ENCODE data around the gene ANKRD61.

Gene ANKRD61

GRCh38 chr7:6020371-6021286 lies 10.5 kb upstream of the ANKRD61 start:
- no peak for DNase-seq (ENCODE audit: low spot score)
- H2AFZ ChIP-seq (ENCODE audit: low read length), result no peak overlapping the region
- no peaks in the 10 kb centered on the region for H3K27me3 ChIP-seq (ENCODE audit: control insufficient read depth in 3 of 3, insufficient read depth in 3 of 3, low read depth in 1 of 3, low read length in 3 of 3)
- H3K18ac ChIP-seq (ENCODE audit: low read length), result no peak overlapping the region
- no peak overlapping the region for H3K9ac ChIP-seq (ENCODE audit: low read depth, low read length, poor library complexity)
- H2BK12ac ChIP-seq (ENCODE audit: low read length), result no peak overlapping the region
- H3K27ac ChIP-seq (replicated peaks; ENCODE audit: low read length), result no peak overlapping the region
- H3K79me1 ChIP-seq (ENCODE audit: low read depth, low read length), result no peaks in the 10 kb centered on the region
- no peak overlapping the region for H2BK15ac ChIP-seq (ENCODE audit: low read length)
- no peak overlapping the region for H3K14ac ChIP-seq (ENCODE audit: low read length)
- no peak overlapping the region for H3K4ac ChIP-seq (ENCODE audit: low read length)
- no peak overlapping the region for H3K4me2 ChIP-seq (ENCODE audit: insufficient read depth, low read length, poor library complexity, severe bottlenecking)
- WGBS, 2 donors (ENCODE audit: extremely low coverage in 2 of 2, insufficient read length in 2 of 2, insufficient replicate concordance in 1 of 2), result no CpG with 5 or more reads among the region's 11 CpGs
- peaks cover 57 to 99% of the 10 kb centered on the region in 2 donors for H3K36me3 ChIP-seq (replicated peaks in 1 of 2; ENCODE audit: control insufficient read depth in 2 of 2, insufficient read depth in 2 of 2, low read length in 2 of 2)
- no peaks in the 10 kb centered on the region for H3K9me3 ChIP-seq (replicated peaks in 1 of 2; ENCODE audit: control insufficient read depth in 2 of 2, insufficient read depth in 1 of 2, low read depth in 1 of 2, low read length in 2 of 2)
- H3K23ac ChIP-seq (ENCODE audit: low read depth, low read length, poor library complexity), result no peak overlapping the region
- no peak overlapping the region for H4K91ac ChIP-seq (ENCODE audit: low read depth, low read length, poor library complexity)
- H4K8ac ChIP-seq (ENCODE audit: low read depth, low read length), result no peak overlapping the region
- H3K4me1 ChIP-seq (ENCODE audit: control insufficient read depth in 2 of 2, insufficient read depth in 1 of 2, low read depth in 1 of 2, low read length in 2 of 2), result no peaks in the 10 kb centered on the region
- no peak overlapping the region for H2BK5ac ChIP-seq (ENCODE audit: low read length)
- H2BK120ac ChIP-seq (ENCODE audit: low read depth, low read length), result no peak overlapping the region
- H3K4me3 ChIP-seq (ENCODE audit: low read length in 2 of 2), result no peak overlapping the region
- no peak overlapping the region for H2AK5ac ChIP-seq (ENCODE audit: low read depth, low read length)

- Histone ChIP-seq H3K4me1 (ENCODE audit: control insufficient read depth in 2 of 2, insufficient read depth in 1 of 2, low read depth in 1 of 2, low read length in 2 of 2) (no peaks in the 10 kb centered on the region), H2BK12ac (ENCODE audit: low read length) (no peak overlapping the region), H2BK120ac (ENCODE audit: low read depth, low read length) (no peak overlapping the region), H2BK5ac (ENCODE audit: low read length) (no peak overlapping the region), H3K18ac (ENCODE audit: low read length) (no peak overlapping the region), H2AK5ac (ENCODE audit: low read depth, low read length) (no peak overlapping the region), H2AFZ (ENCODE audit: low read length) (no peak overlapping the region), H3K9me3 (replicated peaks in 1 of 2; ENCODE audit: control insufficient read depth in 2 of 2, insufficient read depth in 1 of 2, low read depth in 1 of 2, low read length in 2 of 2) (no peaks in the 10 kb centered on the region), H2BK15ac (ENCODE audit: low read length) (no peak overlapping the region), H3K79me1 (ENCODE audit: low read depth, low read length) (no peaks in the 10 kb centered on the region), H3K23ac (ENCODE audit: low read depth, low read length, poor library complexity) (no peak overlapping the region), H3K14ac (ENCODE audit: low read length) (no peak overlapping the region), H4K91ac (ENCODE audit: low read depth, low read length, poor library complexity) (no peak overlapping the region), H3K4me2 (ENCODE audit: insufficient read depth, low read length, poor library complexity, severe bottlenecking) (no peak overlapping the region), H4K8ac (ENCODE audit: low read depth, low read length) (no peak overlapping the region), H3K4me3 (ENCODE audit: low read length in 2 of 2) (no peak overlapping the region), H3K4ac (ENCODE audit: low read length) (no peak overlapping the region), H3K36me3 (replicated peaks in 1 of 2; ENCODE audit: control insufficient read depth in 2 of 2, insufficient read depth in 2 of 2, low read length in 2 of 2) (peaks cover 58 to 99% of the 10 kb centered on the region in 2 donors), H3K9ac (ENCODE audit: low read depth, low read length, poor library complexity) (no peak overlapping the region), H3K27me3 (ENCODE audit: control insufficient read depth in 3 of 3, insufficient read depth in 3 of 3, low read depth in 1 of 3, low read length in 3 of 3) (no peaks in the 10 kb centered on the region), H3K27ac (replicated peaks; ENCODE audit: low read length) (no peak overlapping the region)
- no peak for DNase-seq (ENCODE audit: low spot score)
- WGBS, 2 donors (ENCODE audit: extremely low coverage in 2 of 2, insufficient read length in 2 of 2, insufficient replicate concordance in 1 of 2), result no CpG with 5 or more reads among the region's 3 CpGs
Measured at GRCh38 chr7:6022707-6023106, 8.5 kb upstream of the ANKRD61 start.

- no CpG with 5 or more reads among the region's 7 CpGs for WGBS, 2 donors (ENCODE audit: extremely low coverage in 2 of 2, insufficient read length in 2 of 2, insufficient replicate concordance in 1 of 2)
- H3K36me3 ChIP-seq (replicated peaks in 1 of 2; ENCODE audit: control insufficient read depth in 2 of 2, insufficient read depth in 2 of 2, low read length in 2 of 2), result peaks cover 57 to 100% of the 10 kb centered on the region in 2 donors
Measured at GRCh38 chr7:6023974-6024435, 7.2 kb upstream of the ANKRD61 start.

GRCh38 chr7:6026011-6026819 lies 5.0 kb upstream of the ANKRD61 start:
- Histone ChIP-seq H3K23ac (ENCODE audit: low read depth, low read length, poor library complexity) (no peak overlapping the region), H3K14ac (ENCODE audit: low read length) (no peak overlapping the region), H3K18ac (ENCODE audit: low read length) (no peak overlapping the region), H2BK15ac (ENCODE audit: low read length) (no peak overlapping the region), H3K36me3 (replicated peaks in 1 of 2; ENCODE audit: control insufficient read depth in 2 of 2, insufficient read depth in 2 of 2, low read length in 2 of 2) (peaks cover 53 to 99% of the 10 kb centered on the region in 2 donors), H3K9ac (ENCODE audit: low read depth, low read length, poor library complexity) (no peak overlapping the region), H3K79me1 (ENCODE audit: low read depth, low read length) (peaks cover 2% of the 10 kb centered on the region), H2BK120ac (ENCODE audit: low read depth, low read length) (no peak overlapping the region), H3K4me2 (ENCODE audit: insufficient read depth, low read length, poor library complexity, severe bottlenecking) (no peak overlapping the region), H4K8ac (ENCODE audit: low read depth, low read length) (no peak overlapping the region), H3K4me3 (ENCODE audit: low read length in 2 of 2) (no peak overlapping the region), H2BK5ac (ENCODE audit: low read length) (no peak overlapping the region), H4K91ac (ENCODE audit: low read depth, low read length, poor library complexity) (no peak overlapping the region), H3K9me3 (replicated peaks in 1 of 2; ENCODE audit: control insufficient read depth in 2 of 2, insufficient read depth in 1 of 2, low read depth in 1 of 2, low read length in 2 of 2) (no peaks in the 10 kb centered on the region), H2AK5ac (ENCODE audit: low read depth, low read length) (no peak overlapping the region), H2BK12ac (ENCODE audit: low read length) (no peak overlapping the region), H3K27ac (replicated peaks; ENCODE audit: low read length) (no peak overlapping the region), H3K4ac (ENCODE audit: low read length) (no peak overlapping the region), H2AFZ (ENCODE audit: low read length) (no peak overlapping the region), H3K4me1 (ENCODE audit: control insufficient read depth in 2 of 2, insufficient read depth in 1 of 2, low read depth in 1 of 2, low read length in 2 of 2) (no peaks in the 10 kb centered on the region), H3K27me3 (ENCODE audit: control insufficient read depth in 3 of 3, insufficient read depth in 3 of 3, low read depth in 1 of 3, low read length in 3 of 3) (no peaks in the 10 kb centered on the region)
- DNase-seq (ENCODE audit: low spot score), result no peak
- WGBS, 2 donors (ENCODE audit: extremely low coverage in 2 of 2, insufficient read length in 2 of 2, insufficient replicate concordance in 1 of 2), result no CpG with 5 or more reads among the region's 22 CpGs

More at GRCh38 chr7:6023974-6024435, 7.2 kb upstream of the ANKRD61 start:
- no peak overlapping the region for H4K91ac ChIP-seq (ENCODE audit: low read depth, low read length, poor library complexity)
- DNase-seq (ENCODE audit: low spot score), result no peak
- H3K79me1 ChIP-seq (ENCODE audit: low read depth, low read length), result no peaks in the 10 kb centered on the region
- no peak overlapping the region for H3K9ac ChIP-seq (ENCODE audit: low read depth, low read length, poor library complexity)
- no peak overlapping the region for H3K4me2 ChIP-seq (ENCODE audit: insufficient read depth, low read length, poor library complexity, severe bottlenecking)
- no peak overlapping the region for H2BK5ac ChIP-seq (ENCODE audit: low read length)
- no peak overlapping the region for H3K4ac ChIP-seq (ENCODE audit: low read length)
- no peak overlapping the region for H3K14ac ChIP-seq (ENCODE audit: low read length)
- H2BK120ac ChIP-seq (ENCODE audit: low read depth, low read length), result no peak overlapping the region
- H2AFZ ChIP-seq (ENCODE audit: low read length), result no peak overlapping the region
- no peak overlapping the region for H2BK15ac ChIP-seq (ENCODE audit: low read length)
- H3K9me3 ChIP-seq (replicated peaks in 1 of 2; ENCODE audit: control insufficient read depth in 2 of 2, insufficient read depth in 1 of 2, low read depth in 1 of 2, low read length in 2 of 2), result no peaks in the 10 kb centered on the region
- H3K23ac ChIP-seq (ENCODE audit: low read depth, low read length, poor library complexity), result no peak overlapping the region
- H3K4me1 ChIP-seq (ENCODE audit: control insufficient read depth in 2 of 2, insufficient read depth in 1 of 2, low read depth in 1 of 2, low read length in 2 of 2), result no peaks in the 10 kb centered on the region
- H3K18ac ChIP-seq (ENCODE audit: low read length), result no peak overlapping the region
- H4K8ac ChIP-seq (ENCODE audit: low read depth, low read length), result no peak overlapping the region
- no peak overlapping the region for H3K27ac ChIP-seq (replicated peaks; ENCODE audit: low read length)
- H2AK5ac ChIP-seq (ENCODE audit: low read depth, low read length), result no peak overlapping the region
- H3K27me3 ChIP-seq (ENCODE audit: control insufficient read depth in 3 of 3, insufficient read depth in 3 of 3, low read depth in 1 of 3, low read length in 3 of 3), result no peaks in the 10 kb centered on the region
- no peak overlapping the region for H2BK12ac ChIP-seq (ENCODE audit: low read length)
- no peak overlapping the region for H3K4me3 ChIP-seq (ENCODE audit: low read length in 2 of 2)

Data from neuronal stem cell (in vitro differentiated cells).